Activated CD8-positive, alpha-beta memory T cell treated with anti-CD3 and anti-CD28 coated beads for 36 hours (primary cell): ENCODE data around the gene KAZALD1. TPM values are rescaled to one million over a fixed set of nuclear protein-coding genes. Genes with fewer than 3 reads are reported as not detected.

Experiments
- CTCF ChIA-PET: fragments of 350-600 bp; sonication (Branson Sonifier 250); formaldehyde crosslinking; loops from one replicate; lab custom pipeline; 2021; ENCODE audit warnings: antibody characterized with exemption; lab: Charles Lee
- POLR2A ChIA-PET: fragments of 350-600 bp; sonication (Branson Sonifier 250); formaldehyde crosslinking; loops from one replicate; lab custom pipeline; 2021; ENCODE audit warnings: antibody characterized with exemption; lab: Charles Lee
- total RNA-seq, 2 experiments: library from RNA; stranded (reverse); gene quantifications; one replicate each; pipeline ENCODE4 v1.2.3, GENCODE V29; 2021

Gene KAZALD1
- total RNA-seq = under 1 TPM; 0.21 to 0.31 TPM

- CTCF ChIA-PET = interaction anchor here (0.6 to 11.7 kb wide), 9 partner anchors 10 to 620 kb away, joined by 3 to 107 read pairs (median 8); partner anchors contain the start of genes PDZD7 and SFXN3
- POLR2A ChIA-PET = interaction anchor here (1.1 to 2.0 kb wide), 2 partner anchors 47 to 80 kb away, joined by 3 to 6 read pairs; no protein-coding TSS in a partner anchor
Observed at GRCh38 chr10:101061624-101062231, at the start of gene KAZALD1. Gene KAZALD1, plus strand, starts transcription at chr10:101061989. Its CDS starts 604 bp downstream, at chr10:101062593.

- ChIA-PET POLR2A (no interaction called here), CTCF (interaction anchor here (0.9 to 2.2 kb wide), 4 partner anchors 10 to 17 kb away, joined by 3 to 14 read pairs (median 4); partner anchors contain the start of gene LZTS2)
Observed at GRCh38 chr10:101012525-101013364, 49.0 kb upstream of the KAZALD1 start.

GRCh38 chr10:101013365-101013825 lies 48.4 kb upstream of the KAZALD1 start:
- CTCF ChIA-PET = interaction anchor here (0.6 to 4.6 kb wide), 15 partner anchors 8 to 547 kb away, joined by 3 to 36 read pairs (median 6); partner anchors contain the start of genes KAZALD1, LZTS2, PDZD7 and SFXN3
- POLR2A ChIA-PET = interaction anchor here (0.7 kb wide), 1 partner anchor 179 kb away, joined by 4 read pairs; no protein-coding TSS in a partner anchor

GRCh38 chr10:101014230-101014884 lies 47.4 kb upstream of the KAZALD1 start:
- CTCF ChIA-PET = interaction anchor here (0.7 to 4.6 kb wide), 23 partner anchors 9 to 546 kb away, joined by 3 to 36 read pairs (median 5); partner anchors contain the start of genes KAZALD1, LZTS2, PDZD7 and SFXN3
- POLR2A ChIA-PET = interaction anchor here (0.6 to 0.7 kb wide), 3 partner anchors 16 to 180 kb away, joined by 3 to 5 read pairs (median 4); partner anchors contain the start of gene PDZD7

GRCh38 chr10:101014966-101015581 lies 46.7 kb upstream of the KAZALD1 start:
- ChIA-PET POLR2A (interaction anchor here (0.6 kb wide), 2 partner anchors 46 to 1699 kb away, joined by 3 read pairs; partner anchors contain the start of gene ARL3), CTCF (interaction anchor here (0.6 to 4.6 kb wide), 22 partner anchors 8 to 573 kb away, joined by 3 to 36 read pairs (median 6); partner anchors contain the start of genes KAZALD1, LZTS2, PDZD7 and SEMA4G)

- ChIA-PET CTCF (interaction anchor here (0.6 to 4.6 kb wide), 13 partner anchors 13 to 1047 kb away, joined by 3 to 36 read pairs (median 7); partner anchors contain the start of genes KAZALD1, LZTS2, PDZD7 and SEMA4G), POLR2A (no interaction called here)
Observed at GRCh38 chr10:101015582-101015973, 46.2 kb upstream of the KAZALD1 start.

- POLR2A ChIA-PET = no interaction called here
Observed at GRCh38 chr10:101016814-101017213, 45.0 kb upstream of the KAZALD1 start.

GRCh38 chr10:101018118-101018599 lies 43.6 kb upstream of the KAZALD1 start:
- CTCF ChIA-PET = interaction anchor here (1.1 to 3.0 kb wide), 11 partner anchors 8 to 123 kb away, joined by 3 to 23 read pairs (median 6); partner anchors contain the start of genes KAZALD1, PDZD7 and SFXN3
- POLR2A ChIA-PET = no interaction called here

More at GRCh38 chr10:101016814-101017213, 45.0 kb upstream of the KAZALD1 start:
- CTCF ChIA-PET = interaction anchor here (1.1 to 4.6 kb wide), 5 partner anchors 12 to 275 kb away, joined by 3 to 25 read pairs (median 5); partner anchors contain the start of genes KAZALD1 and SEMA4G

- ChIA-PET POLR2A (no interaction called here), CTCF (interaction anchor here (0.6 to 3.0 kb wide), 16 partner anchors 8 to 123 kb away, joined by 3 to 23 read pairs (median 5); partner anchors contain the start of genes KAZALD1, PDZD7 and SFXN3)
Observed at GRCh38 chr10:101018600-101019439, 43.0 kb upstream of the KAZALD1 start.

GRCh38 chr10:101019440-101019703 lies 42.4 kb upstream of the KAZALD1 start:
- CTCF ChIA-PET = interaction anchor here (0.6 to 3.0 kb wide), 16 partner anchors 8 to 122 kb away, joined by 3 to 23 read pairs (median 5); partner anchors contain the start of genes KAZALD1, PDZD7 and SFXN3
- POLR2A ChIA-PET = no interaction called here

- ChIA-PET POLR2A (no interaction called here), CTCF (interaction anchor here (2.6 to 3.0 kb wide), 2 partner anchors 22 to 30 kb away, joined by 11 to 23 read pairs; no protein-coding TSS in a partner anchor)
Observed at GRCh38 chr10:101020427-101021075, 41.2 kb upstream of the KAZALD1 start.

- ChIA-PET CTCF (no interaction called here), POLR2A (no interaction called here)
Observed at GRCh38 chr10:101021239-101021638, 40.5 kb upstream of the KAZALD1 start.

GRCh38 chr10:101021692-101022251 lies 40.0 kb upstream of the KAZALD1 start:
- ChIA-PET CTCF (no interaction called here), POLR2A (no interaction called here)

GRCh38 chr10:101022967-101023705 lies 38.7 kb upstream of the KAZALD1 start:
- ChIA-PET POLR2A (no interaction called here), CTCF (interaction anchor here (1.0 to 1.8 kb wide), 2 partner anchors 9 to 24 kb away, joined by 3 to 5 read pairs; partner anchors contain the start of gene LZTS2)

- ChIA-PET POLR2A (no interaction called here), CTCF (interaction anchor here (0.6 to 7.5 kb wide), 8 partner anchors 8 to 115 kb away, joined by 3 to 46 read pairs (median 4); partner anchors contain the start of gene LZTS2)
Observed at GRCh38 chr10:101027106-101027720, 34.6 kb upstream of the KAZALD1 start.
